Nephron progenitor cell (in vitro differentiated cells): Measurements from ENCODE around the gene CTTNBP2.
A peak's percentile ranks its signal among the peaks of the same experiment; 100 is the strongest.

Source experiments
- DNase-seq: peaks from one replicate; pipeline ENCODE4 v3.0.0; 2021
- H3K27ac Mint-ChIP-seq: 2 replicates; pipeline ENCODE4 v1.8.0; 2021; ENCODE audit warnings: mild to moderate bottlenecking, moderate library complexity, mixed read lengths
- H3K27me3 Mint-ChIP-seq: 2 replicates; pipeline ENCODE4 v1.8.0; 2021; ENCODE audit warnings: mild to moderate bottlenecking, low read depth, mixed read lengths; ENCODE audit not compliant: poor library complexity
- H3K36me3 Mint-ChIP-seq: 2 replicates; pipeline ENCODE4 v1.8.0; 2021; ENCODE audit warnings: low read depth, mixed read lengths
- H3K4me1 Mint-ChIP-seq: 2 replicates; pipeline ENCODE4 v1.8.0; 2021; ENCODE audit warnings: mixed read lengths
- H3K4me3 Mint-ChIP-seq: 2 replicates; pipeline ENCODE4 v1.8.0; 2021; ENCODE audit warnings: mild to moderate bottlenecking, moderate library complexity, mixed read lengths
- H3K9me3 Mint-ChIP-seq: 2 replicates; pipeline ENCODE4 v1.8.0; 2021; ENCODE audit warnings: mild to moderate bottlenecking, moderate library complexity, mixed read lengths
- TF ChIP-seq, protein P1 (sequence below): fragments of 200-600 bp; sonication (generic); IDR thresholded peaks from 2 replicates; pipeline ENCODE4 v1.5.0; 2021; ENCODE audit warnings: antibody characterized with exemption

Gene CTTNBP2

DNA sequence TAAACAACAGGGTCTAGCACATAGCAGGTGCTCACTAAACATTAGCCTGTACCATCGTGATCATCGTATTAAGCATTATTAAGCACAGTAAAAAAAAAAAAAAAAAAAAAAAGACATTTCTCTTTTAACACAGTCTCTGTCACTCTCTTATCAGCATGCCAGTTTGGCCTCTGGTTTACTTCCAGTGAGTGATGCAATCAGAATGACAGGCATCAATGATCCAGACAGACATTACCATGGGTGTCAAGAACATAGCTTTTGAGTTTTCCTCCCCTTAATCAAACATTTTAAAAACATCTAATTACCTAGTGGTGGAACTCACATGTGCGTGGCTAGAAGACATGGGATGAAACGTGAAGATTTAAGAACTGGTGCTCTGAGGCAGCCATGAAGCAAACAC lies 115.8 kb downstream of the CTTNBP2 start:
- Mint-ChIP-seq H3K27me3 (peaks cover 8% of the 10 kb centered on the region), H3K27ac (no peak overlapping the region), H3K4me3 (no peak overlapping the region), H3K9me3 (no peaks in the 10 kb centered on the region), H3K36me3 (peaks cover 69% of the 10 kb centered on the region), H3K4me1 (no peaks in the 10 kb centered on the region)
- TF ChIP-seq, protein P1, sequence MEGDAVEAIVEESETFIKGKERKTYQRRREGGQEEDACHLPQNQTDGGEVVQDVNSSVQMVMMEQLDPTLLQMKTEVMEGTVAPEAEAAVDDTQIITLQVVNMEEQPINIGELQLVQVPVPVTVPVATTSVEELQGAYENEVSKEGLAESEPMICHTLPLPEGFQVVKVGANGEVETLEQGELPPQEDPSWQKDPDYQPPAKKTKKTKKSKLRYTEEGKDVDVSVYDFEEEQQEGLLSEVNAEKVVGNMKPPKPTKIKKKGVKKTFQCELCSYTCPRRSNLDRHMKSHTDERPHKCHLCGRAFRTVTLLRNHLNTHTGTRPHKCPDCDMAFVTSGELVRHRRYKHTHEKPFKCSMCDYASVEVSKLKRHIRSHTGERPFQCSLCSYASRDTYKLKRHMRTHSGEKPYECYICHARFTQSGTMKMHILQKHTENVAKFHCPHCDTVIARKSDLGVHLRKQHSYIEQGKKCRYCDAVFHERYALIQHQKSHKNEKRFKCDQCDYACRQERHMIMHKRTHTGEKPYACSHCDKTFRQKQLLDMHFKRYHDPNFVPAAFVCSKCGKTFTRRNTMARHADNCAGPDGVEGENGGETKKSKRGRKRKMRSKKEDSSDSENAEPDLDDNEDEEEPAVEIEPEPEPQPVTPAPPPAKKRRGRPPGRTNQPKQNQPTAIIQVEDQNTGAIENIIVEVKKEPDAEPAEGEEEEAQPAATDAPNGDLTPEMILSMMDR: no peak
- DNase-seq: no peak

DNA sequence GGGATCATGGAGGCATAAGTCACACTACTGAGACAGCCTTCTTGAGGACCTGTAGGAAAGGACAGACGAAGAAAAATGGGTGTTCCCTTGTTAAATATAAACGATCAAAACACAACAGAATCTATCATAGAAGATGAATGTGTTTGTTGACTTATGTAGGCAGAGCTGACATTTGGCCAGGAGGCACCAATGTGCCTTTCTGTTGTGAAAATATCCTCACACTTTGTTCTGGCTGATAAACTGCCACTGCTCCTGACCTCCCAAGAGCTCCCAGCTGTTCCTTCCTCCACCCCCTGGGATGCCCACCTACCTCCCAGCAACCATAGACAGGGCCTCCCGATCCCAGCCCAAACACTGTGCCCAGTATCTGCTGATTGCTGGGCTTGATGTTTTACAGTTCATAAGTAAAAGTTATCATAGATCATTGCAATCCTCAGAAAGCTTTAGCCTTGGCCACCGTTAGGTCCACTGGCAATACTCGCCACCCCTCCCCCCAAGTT lies 116.6 kb downstream of the CTTNBP2 start:
- Mint-ChIP-seq H3K4me3 (no peak overlapping the region), H3K27me3 (peaks cover 8% of the 10 kb centered on the region), H3K36me3 (peaks cover 61% of the 10 kb centered on the region), H3K9me3 (no peaks in the 10 kb centered on the region), H3K4me1 (no peaks in the 10 kb centered on the region), H3K27ac (no peak overlapping the region)
- TF ChIP-seq, protein P1: no peak
- no peak for DNase-seq

- Mint-ChIP-seq H3K27ac (no peak overlapping the region), H3K27me3 (peaks cover 8% of the 10 kb centered on the region), H3K4me3 (no peak overlapping the region)
Observed at GRCh38 chr7:117755136-117755535, 118.1 kb downstream of the CTTNBP2 start.

DNA sequence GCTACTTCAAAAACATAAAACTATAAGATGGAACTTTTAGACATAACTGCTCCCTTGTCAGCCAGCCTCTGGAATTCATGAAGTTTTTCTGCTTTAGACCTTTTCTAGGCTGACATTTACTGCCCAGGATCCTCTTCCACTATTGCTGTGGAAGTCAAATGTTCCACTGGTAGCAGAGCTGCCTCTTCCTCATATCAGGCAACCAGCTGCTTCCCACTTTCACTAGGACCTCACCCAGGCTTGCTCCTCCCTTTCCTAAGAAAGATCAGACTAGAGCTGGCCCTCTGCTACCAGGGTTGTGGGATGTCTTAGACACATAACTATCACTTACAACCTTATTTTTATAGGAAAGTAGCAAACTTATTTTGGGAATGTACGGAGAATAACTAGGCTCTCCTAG lies 121.5 kb downstream of the CTTNBP2 start:
- TF ChIP-seq, protein P1: no peak
- no peaks in the 10 kb centered on the region for H3K4me1 Mint-ChIP-seq
- DNase-seq: no peak
- H3K27ac Mint-ChIP-seq: peak overlapping the region; percentile 29
- no peaks in the 10 kb centered on the region for H3K9me3 Mint-ChIP-seq
- no peak overlapping the region for H3K4me3 Mint-ChIP-seq
- peaks cover 12% of the 10 kb centered on the region for H3K27me3 Mint-ChIP-seq
- peaks cover 67% of the 10 kb centered on the region for H3K36me3 Mint-ChIP-seq

More at GRCh38 chr7:117755136-117755535, 118.1 kb downstream of the CTTNBP2 start:
- TF ChIP-seq, protein P1: no peak
- Mint-ChIP-seq H3K36me3 (peaks cover 47% of the 10 kb centered on the region), H3K4me1 (no peaks in the 10 kb centered on the region), H3K9me3 (no peaks in the 10 kb centered on the region)
- no peak for DNase-seq

DNA sequence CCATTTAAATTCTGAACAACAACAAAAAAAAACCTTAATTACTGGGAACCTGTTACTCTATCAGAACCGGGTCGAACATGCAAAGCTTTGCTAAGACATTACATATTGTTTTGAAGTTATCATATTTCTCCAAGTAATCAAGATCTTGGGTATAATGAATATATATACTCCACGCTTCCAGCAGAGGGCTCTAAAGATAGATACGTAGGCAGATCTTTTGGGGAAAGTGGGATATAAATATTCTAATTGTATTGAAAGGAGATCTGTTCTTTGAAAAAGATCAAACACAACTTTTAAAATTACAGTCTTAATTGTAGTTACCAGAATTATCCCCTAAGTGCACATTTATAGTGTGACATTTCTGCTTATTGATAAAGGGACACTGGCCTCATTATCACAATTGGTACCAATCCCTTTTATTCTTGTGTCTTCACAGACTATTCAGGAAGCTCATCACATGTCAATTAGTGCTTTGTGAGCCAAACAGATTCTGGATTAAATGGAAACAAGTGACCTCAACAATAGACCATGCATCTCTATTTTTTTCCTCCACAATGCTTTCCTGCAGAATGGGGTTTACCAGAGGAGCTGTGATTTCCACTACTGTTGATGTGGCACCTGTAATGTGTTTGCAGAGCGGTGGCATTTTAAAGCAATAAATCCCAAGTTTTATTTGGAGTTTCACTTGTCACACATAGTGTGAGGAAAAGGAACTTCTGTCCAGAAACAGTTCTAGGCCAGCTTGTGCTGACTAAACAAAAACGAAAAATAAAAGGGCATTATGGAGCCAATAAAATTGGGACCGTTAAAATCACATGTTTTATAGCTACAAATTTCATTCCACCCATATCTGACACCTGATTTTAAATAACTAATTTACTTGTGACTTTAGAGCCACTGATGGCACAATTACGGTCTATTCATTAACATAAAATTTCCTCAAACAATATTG lies 122.4 kb downstream of the CTTNBP2 start:
- Mint-ChIP-seq H3K27ac (no peak overlapping the region), H3K9me3 (no peaks in the 10 kb centered on the region), H3K36me3 (peaks cover 67% of the 10 kb centered on the region), H3K4me3 (no peak overlapping the region), H3K4me1 (no peaks in the 10 kb centered on the region), H3K27me3 (peaks cover 12% of the 10 kb centered on the region)
- TF ChIP-seq, protein P1: peak; percentile 44
- no peak for DNase-seq
